GM19455 (cell line): ENCODE measurements around the gene OR8S1.
"Not testable (repeated sequence)": the region's sequence is repeated elsewhere in the genome, so short reads cannot be mapped to it uniquely, and the experiment has no call there.

Experiments
- ATAC-seq: cut with Tn5 transposase; IDR thresholded peaks from one replicate; pipeline ENCODE4 v1.9.1; 2021; ENCODE audit not compliant: unreplicated experiment

Gene OR8S1

GRCh38 chr12:48553666-48554343 is 28.4 kb downstream of the OR8S1 start:
- not testable (repeated sequence) for ATAC-seq

GRCh38 chr12:48556631-48557030 is 31.2 kb downstream of the OR8S1 start:
- ATAC-seq: no peak

- no peak for ATAC-seq
Measured at GRCh38 chr12:48557919-48558318, 32.5 kb downstream of the OR8S1 start.

GRCh38 chr12:48567731-48568130 is 42.3 kb downstream of the OR8S1 start:
- no peak for ATAC-seq

- ATAC-seq: no peak
Measured at GRCh38 chr12:48569946-48570345, 44.5 kb downstream of the OR8S1 start, which contains the start of gene LALBA. LALBA (minus strand) TSS chr12:48570046; CDS start chr12:48570020, 26 bp downstream.

GRCh38 chr12:48572326-48572725 is 46.9 kb downstream of the OR8S1 start:
- no peak for ATAC-seq
